ENCODE data around the gene IFNA7.

The IFNA7 gene

DNA sequence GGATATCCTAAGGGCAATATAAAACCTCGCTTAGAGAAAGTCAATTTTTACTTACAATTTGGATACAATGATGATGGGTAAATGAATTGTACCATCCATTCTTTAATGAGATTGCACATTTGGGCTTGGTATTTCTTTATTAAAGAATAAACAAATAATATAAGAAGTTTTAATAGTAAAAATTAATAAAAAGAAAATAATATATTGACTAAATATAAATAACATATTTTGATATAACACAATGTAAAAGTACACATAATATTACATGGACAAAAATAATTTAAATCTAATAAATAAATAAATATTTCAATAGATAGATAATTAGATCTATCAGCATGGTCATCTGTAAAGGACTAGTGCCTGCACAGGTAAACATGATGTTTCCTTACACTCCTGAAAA, 36.5 kb downstream of the IFNA7 start:
- no peak overlapping the region for H3K9ac ChIP-seq (ENCODE audit: low read length)
- no peaks in the 10 kb centered on the region for H3K4me1 ChIP-seq (ENCODE audit: control insufficient read depth, insufficient read depth, low read length)

GRCh38 chr9:21160178-21160577, 41.8 kb downstream of the IFNA7 start:
- no peak overlapping the region for H3K27ac ChIP-seq (ENCODE audit: low read depth, low read length)
- H3K4me1 ChIP-seq (ENCODE audit: control insufficient read depth, insufficient read depth, low read length), result no peaks in the 10 kb centered on the region
- H3K36me3 ChIP-seq (ENCODE audit: control insufficient read depth, insufficient read depth, low read length), result no peaks in the 10 kb centered on the region
- no peak overlapping the region for H3K9ac ChIP-seq (ENCODE audit: low read length)
- H3K4me3 ChIP-seq (ENCODE audit: low read length), result no peak overlapping the region
- no peaks in the 10 kb centered on the region for H3K27me3 ChIP-seq (ENCODE audit: control insufficient read depth, insufficient read depth, low read length)

More for the DNA sequence above, 36.5 kb downstream of the IFNA7 start:
- Histone ChIP-seq H3K36me3 (ENCODE audit: control insufficient read depth, insufficient read depth, low read length) (no peaks in the 10 kb centered on the region), H3K4me3 (ENCODE audit: low read length) (no peak overlapping the region), H3K27ac (ENCODE audit: low read depth, low read length) (no peak overlapping the region), H3K27me3 (ENCODE audit: control insufficient read depth, insufficient read depth, low read length) (no peaks in the 10 kb centered on the region)

GRCh38 chr9:21155501-21155900, 46.5 kb downstream of the IFNA7 start:
- no peak overlapping the region for H3K4me3 ChIP-seq (ENCODE audit: low read length)
- no peaks in the 10 kb centered on the region for H3K27me3 ChIP-seq (ENCODE audit: control insufficient read depth, insufficient read depth, low read length)
- no peaks in the 10 kb centered on the region for H3K4me1 ChIP-seq (ENCODE audit: control insufficient read depth, insufficient read depth, low read length)
- H3K36me3 ChIP-seq (ENCODE audit: control insufficient read depth, insufficient read depth, low read length), result no peaks in the 10 kb centered on the region
- no peak overlapping the region for H3K9ac ChIP-seq (ENCODE audit: low read length)
- no peak overlapping the region for H3K27ac ChIP-seq (ENCODE audit: low read depth, low read length)

DNA sequence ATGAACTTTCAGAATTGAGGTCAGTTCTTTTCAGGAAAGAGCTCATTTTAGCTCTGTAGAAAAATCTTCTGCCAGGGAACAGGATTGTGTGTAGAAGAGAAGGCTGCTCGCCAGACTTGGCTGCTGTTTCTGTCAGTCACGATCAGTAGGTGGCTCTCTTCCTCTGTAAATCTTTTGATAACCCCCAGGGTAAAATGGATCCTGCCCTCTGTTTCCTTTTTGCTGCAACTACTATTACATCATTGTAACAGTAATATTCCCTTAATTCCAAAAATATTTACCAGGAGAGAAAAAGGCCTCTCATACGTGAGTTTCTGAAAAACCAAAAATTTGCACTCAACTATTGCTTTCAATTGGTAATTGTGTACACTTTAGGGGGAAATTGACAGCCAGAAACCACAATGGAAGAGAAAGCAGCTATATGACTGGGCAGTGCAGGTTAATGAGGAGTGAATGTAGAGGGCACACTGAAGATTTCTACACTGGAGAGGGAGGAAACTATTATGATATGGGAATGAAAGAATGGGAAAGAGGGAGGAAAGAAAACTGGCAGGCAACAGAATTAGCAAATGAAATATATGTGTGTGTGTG, 47.9 kb downstream of the IFNA7 start:
- Histone ChIP-seq H3K9ac (ENCODE audit: low read length) (no peak overlapping the region), H3K27ac (ENCODE audit: low read depth, low read length) (no peak overlapping the region), H3K27me3 (ENCODE audit: control insufficient read depth, insufficient read depth, low read length) (no peaks in the 10 kb centered on the region), H3K4me1 (ENCODE audit: control insufficient read depth, insufficient read depth, low read length) (no peaks in the 10 kb centered on the region), H3K36me3 (ENCODE audit: control insufficient read depth, insufficient read depth, low read length) (no peaks in the 10 kb centered on the region), H3K4me3 (ENCODE audit: low read length) (no peak overlapping the region)

GRCh38 chr9:21153336-21154017, 48.5 kb downstream of the IFNA7 start:
- no peaks in the 10 kb centered on the region for H3K36me3 ChIP-seq (ENCODE audit: control insufficient read depth, insufficient read depth, low read length)
- H3K27ac ChIP-seq (ENCODE audit: low read depth, low read length), result no peak overlapping the region
- H3K9ac ChIP-seq (ENCODE audit: low read length), result no peak overlapping the region
- H3K27me3 ChIP-seq (ENCODE audit: control insufficient read depth, insufficient read depth, low read length), result no peaks in the 10 kb centered on the region
- H3K4me1 ChIP-seq (ENCODE audit: control insufficient read depth, insufficient read depth, low read length), result no peaks in the 10 kb centered on the region
- no peak overlapping the region for H3K4me3 ChIP-seq (ENCODE audit: low read length)

All from rectal smooth muscle tissue (tissue), 1 donor.